ENCODE measurements around the gene OBSCN.

Gene OBSCN

GRCh38 chr1:228281631-228282328, 73.9 kb downstream of the OBSCN start:
- no peak overlapping the region for H3K9ac ChIP-seq (ENCODE audit: low read depth, low read length)
- H3K4me3 ChIP-seq (ENCODE audit: low read length) = no peak overlapping the region
- no peak overlapping the region for H3K27ac ChIP-seq (ENCODE audit: low read length)
- peaks cover 34% of the 10 kb centered on the region for H3K36me3 ChIP-seq (ENCODE audit: insufficient read depth, low read depth, low read length)
- no peaks in the 10 kb centered on the region for H3K9me3 ChIP-seq (ENCODE audit: insufficient read depth, low read depth, low read length)
- H3K27me3 ChIP-seq (ENCODE audit: insufficient read depth, low read length) = no peaks in the 10 kb centered on the region
- no peaks in the 10 kb centered on the region for H3K4me1 ChIP-seq (ENCODE audit: insufficient read depth, low read length)

DNA sequence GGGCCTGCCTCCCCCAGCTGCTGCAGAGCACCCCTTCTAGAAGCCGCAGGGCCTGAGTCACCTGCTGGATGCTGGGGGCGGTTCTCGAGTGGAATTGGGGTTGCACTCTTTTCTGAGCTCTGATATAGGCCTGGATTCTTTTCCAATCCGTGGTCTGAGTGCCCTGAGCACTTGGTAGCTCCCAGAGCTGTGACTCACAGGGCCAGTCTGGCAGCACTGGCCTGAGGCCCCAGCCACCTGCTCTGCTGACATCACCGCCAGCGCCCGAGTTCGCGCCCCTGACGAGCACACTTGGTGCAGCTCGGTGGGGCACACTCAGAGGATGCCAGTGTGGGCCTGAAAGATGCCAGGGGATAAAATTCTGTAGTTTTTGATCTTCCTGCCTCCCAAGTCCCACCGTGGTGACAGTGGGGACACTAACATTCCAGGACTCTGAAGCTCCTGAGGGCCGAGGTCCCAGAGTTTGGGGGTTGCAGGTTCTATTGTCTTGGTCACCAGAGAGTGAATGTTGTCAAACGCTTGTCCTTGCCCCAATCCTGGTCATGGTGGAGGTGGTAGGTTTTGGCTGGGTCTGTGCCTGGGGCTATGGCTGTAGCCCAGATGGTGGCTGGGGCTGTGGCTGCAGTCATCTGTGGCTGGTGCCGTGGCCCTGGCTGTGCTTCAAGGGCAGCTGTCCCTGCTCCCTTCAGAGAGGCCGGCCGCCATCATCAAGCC, 74.6 kb downstream of the OBSCN start:
- no peak overlapping the region for H3K4me3 ChIP-seq (ENCODE audit: low read length)
- no peaks in the 10 kb centered on the region for H3K9me3 ChIP-seq (ENCODE audit: insufficient read depth, low read depth, low read length)
- no peaks in the 10 kb centered on the region for H3K4me1 ChIP-seq (ENCODE audit: insufficient read depth, low read length)
- no peaks in the 10 kb centered on the region for H3K27me3 ChIP-seq (ENCODE audit: insufficient read depth, low read length)
- no peak overlapping the region for H3K9ac ChIP-seq (ENCODE audit: low read depth, low read length)
- H3K27ac ChIP-seq (ENCODE audit: low read length) = no peak overlapping the region
- peaks cover 34% of the 10 kb centered on the region for H3K36me3 ChIP-seq (ENCODE audit: insufficient read depth, low read depth, low read length)

DNA sequence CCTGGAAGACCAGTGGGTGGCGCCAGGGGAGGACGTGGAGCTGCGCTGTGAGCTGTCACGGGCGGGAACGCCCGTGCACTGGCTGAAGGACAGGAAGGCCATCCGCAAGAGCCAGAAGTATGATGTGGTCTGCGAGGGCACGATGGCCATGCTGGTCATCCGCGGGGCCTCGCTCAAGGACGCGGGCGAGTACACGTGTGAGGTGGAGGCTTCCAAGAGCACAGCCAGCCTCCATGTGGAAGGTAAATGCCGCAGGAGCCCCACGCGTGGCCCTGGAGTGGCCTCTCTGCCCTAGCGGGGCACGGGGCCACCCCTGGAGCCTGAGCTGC, 75.2 kb downstream of the OBSCN start:
- no peaks in the 10 kb centered on the region for H3K9me3 ChIP-seq (ENCODE audit: insufficient read depth, low read depth, low read length)
- no peaks in the 10 kb centered on the region for H3K4me1 ChIP-seq (ENCODE audit: insufficient read depth, low read length)
- peaks cover 34% of the 10 kb centered on the region for H3K36me3 ChIP-seq (ENCODE audit: insufficient read depth, low read depth, low read length)
- no peak overlapping the region for H3K9ac ChIP-seq (ENCODE audit: low read depth, low read length)
- no peaks in the 10 kb centered on the region for H3K27me3 ChIP-seq (ENCODE audit: insufficient read depth, low read length)
- no peak overlapping the region for H3K27ac ChIP-seq (ENCODE audit: low read length)
- H3K4me3 ChIP-seq (ENCODE audit: low read length) = no peak overlapping the region

- Histone ChIP-seq H3K9ac (ENCODE audit: low read depth, low read length) (no peak overlapping the region), H3K4me1 (ENCODE audit: insufficient read depth, low read length) (no peaks in the 10 kb centered on the region)
Observed at GRCh38 chr1:228283476-228284147, 75.8 kb downstream of the OBSCN start.

GRCh38 chr1:228284148-228284495, 76.3 kb downstream of the OBSCN start:
- Histone ChIP-seq H3K4me1 (ENCODE audit: insufficient read depth, low read length) (no peaks in the 10 kb centered on the region), H3K36me3 (ENCODE audit: insufficient read depth, low read depth, low read length) (peaks cover 34% of the 10 kb centered on the region), H3K4me3 (ENCODE audit: low read length) (no peak overlapping the region), H3K9ac (ENCODE audit: low read depth, low read length) (no peak overlapping the region), H3K27ac (ENCODE audit: low read length) (no peak overlapping the region), H3K9me3 (ENCODE audit: insufficient read depth, low read depth, low read length) (no peaks in the 10 kb centered on the region), H3K27me3 (ENCODE audit: insufficient read depth, low read length) (no peaks in the 10 kb centered on the region)

More at GRCh38 chr1:228283476-228284147, 75.8 kb downstream of the OBSCN start:
- no peak overlapping the region for H3K27ac ChIP-seq (ENCODE audit: low read length)
- H3K9me3 ChIP-seq (ENCODE audit: insufficient read depth, low read depth, low read length) = no peaks in the 10 kb centered on the region
- no peak overlapping the region for H3K4me3 ChIP-seq (ENCODE audit: low read length)
- no peaks in the 10 kb centered on the region for H3K27me3 ChIP-seq (ENCODE audit: insufficient read depth, low read length)
- peaks cover 34% of the 10 kb centered on the region for H3K36me3 ChIP-seq (ENCODE audit: insufficient read depth, low read depth, low read length)

- Histone ChIP-seq H3K4me1 (ENCODE audit: insufficient read depth, low read length) (no peaks in the 10 kb centered on the region), H3K27me3 (ENCODE audit: insufficient read depth, low read length) (no peaks in the 10 kb centered on the region), H3K27ac (ENCODE audit: low read length) (no peak overlapping the region), H3K4me3 (ENCODE audit: low read length) (no peak overlapping the region), H3K9me3 (ENCODE audit: insufficient read depth, low read depth, low read length) (no peaks in the 10 kb centered on the region), H3K9ac (ENCODE audit: low read depth, low read length) (no peak overlapping the region), H3K36me3 (ENCODE audit: insufficient read depth, low read depth, low read length) (peaks cover 34% of the 10 kb centered on the region)
Observed at GRCh38 chr1:228284521-228284920, 76.7 kb downstream of the OBSCN start.

GRCh38 chr1:228285661-228286504, 78.0 kb downstream of the OBSCN start:
- Histone ChIP-seq H3K36me3 (ENCODE audit: insufficient read depth, low read depth, low read length) (peaks cover 30% of the 10 kb centered on the region), H3K4me1 (ENCODE audit: insufficient read depth, low read length) (no peaks in the 10 kb centered on the region), H3K27me3 (ENCODE audit: insufficient read depth, low read length) (no peaks in the 10 kb centered on the region), H3K9me3 (ENCODE audit: insufficient read depth, low read depth, low read length) (no peaks in the 10 kb centered on the region), H3K4me3 (ENCODE audit: low read length) (no peak overlapping the region), H3K27ac (ENCODE audit: low read length) (no peak overlapping the region), H3K9ac (ENCODE audit: low read depth, low read length) (no peak overlapping the region)

DNA sequence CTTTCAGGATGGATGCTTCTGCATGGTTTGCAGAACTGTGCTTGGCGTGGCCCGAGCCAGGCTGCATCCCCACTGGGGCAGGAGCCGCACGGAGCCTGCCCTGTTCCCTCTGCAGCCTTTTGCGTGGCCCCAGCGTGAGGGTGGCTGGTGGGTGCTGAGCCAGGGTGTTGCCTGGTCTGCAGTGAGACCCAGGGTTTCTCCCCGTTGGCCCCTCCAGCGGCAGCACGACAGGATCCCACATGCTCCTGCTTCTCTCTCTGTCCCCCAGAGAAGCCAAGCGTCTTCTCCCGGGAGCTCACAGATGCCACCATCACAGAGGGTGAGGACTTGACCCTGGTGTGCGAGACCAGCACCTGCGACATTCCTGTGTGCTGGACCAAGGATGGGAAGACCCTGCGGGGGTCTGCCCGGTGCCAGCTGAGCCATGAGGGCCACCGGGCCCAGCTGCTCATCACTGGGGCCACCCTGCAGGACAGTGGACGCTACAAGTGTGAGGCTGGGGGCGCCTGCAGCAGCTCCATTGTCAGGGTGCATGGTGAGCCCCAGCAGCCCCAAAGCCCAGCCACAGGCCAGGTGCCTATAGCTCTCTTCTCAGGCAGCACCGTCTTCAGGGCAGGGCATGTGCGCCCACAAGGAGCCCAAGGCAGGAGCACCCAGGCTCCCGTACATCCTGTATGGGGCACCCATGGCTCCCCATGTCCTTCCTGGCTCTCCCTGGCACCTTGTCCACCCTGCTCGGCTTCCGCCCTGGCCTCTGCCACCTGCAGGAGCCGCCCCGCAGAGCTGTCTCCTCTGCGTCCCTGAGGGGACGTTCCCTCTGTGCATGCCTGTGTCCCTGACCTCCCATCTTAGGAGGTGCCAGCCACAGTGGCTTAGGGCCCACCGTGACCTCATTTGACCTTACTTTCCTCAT, 78.9 kb downstream of the OBSCN start:
- Histone ChIP-seq H3K4me1 (ENCODE audit: insufficient read depth, low read length) (no peaks in the 10 kb centered on the region), H3K27ac (ENCODE audit: low read length) (no peak overlapping the region), H3K27me3 (ENCODE audit: insufficient read depth, low read length) (no peaks in the 10 kb centered on the region), H3K36me3 (ENCODE audit: insufficient read depth, low read depth, low read length) (peaks cover 21% of the 10 kb centered on the region), H3K9me3 (ENCODE audit: insufficient read depth, low read depth, low read length) (no peaks in the 10 kb centered on the region), H3K9ac (ENCODE audit: low read depth, low read length) (no peak overlapping the region), H3K4me3 (ENCODE audit: low read length) (no peak overlapping the region)

GRCh38 chr1:228287541-228288425, 79.9 kb downstream of the OBSCN start:
- H3K27ac ChIP-seq (ENCODE audit: low read length) = no peak overlapping the region

DNA sequence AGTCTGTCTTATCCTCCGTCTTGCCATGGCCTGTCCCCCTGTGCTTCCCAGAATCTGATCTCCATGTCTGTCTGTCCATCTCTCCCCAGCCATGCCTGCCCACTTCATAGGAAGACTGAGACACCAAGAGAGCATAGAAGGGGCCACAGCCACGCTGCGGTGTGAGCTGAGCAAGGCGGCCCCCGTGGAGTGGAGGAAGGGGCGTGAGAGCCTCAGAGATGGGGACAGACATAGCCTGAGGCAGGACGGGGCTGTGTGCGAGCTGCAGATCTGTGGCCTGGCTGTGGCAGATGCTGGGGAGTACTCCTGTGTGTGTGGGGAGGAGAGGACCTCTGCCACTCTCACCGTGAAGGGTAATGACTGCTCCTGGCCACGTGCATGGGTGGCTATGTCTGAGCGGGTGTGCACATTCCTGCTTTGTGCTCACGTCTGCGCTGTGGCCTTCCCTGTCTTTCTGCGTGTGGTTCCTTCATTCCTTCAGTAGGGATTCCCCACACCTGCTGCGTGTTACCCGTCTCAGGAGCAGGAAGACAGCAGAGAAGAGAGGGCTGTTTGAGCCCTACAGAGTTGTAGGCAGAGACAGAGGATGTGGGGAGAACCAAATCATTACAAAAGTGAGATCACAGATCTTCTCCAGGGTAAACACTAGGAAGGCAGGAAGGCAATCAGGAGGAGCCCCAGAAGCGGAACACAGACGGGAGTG, 80.8 kb downstream of the OBSCN start:
- Histone ChIP-seq H3K4me1 (ENCODE audit: insufficient read depth, low read length) (no peaks in the 10 kb centered on the region), H3K27me3 (ENCODE audit: insufficient read depth, low read length) (no peaks in the 10 kb centered on the region), H3K9ac (ENCODE audit: low read depth, low read length) (no peak overlapping the region), H3K27ac (ENCODE audit: low read length) (no peak overlapping the region), H3K4me3 (ENCODE audit: low read length) (no peak overlapping the region), H3K36me3 (ENCODE audit: insufficient read depth, low read depth, low read length) (peaks cover 22% of the 10 kb centered on the region), H3K9me3 (ENCODE audit: insufficient read depth, low read depth, low read length) (no peaks in the 10 kb centered on the region)

More at GRCh38 chr1:228287541-228288425, 79.9 kb downstream of the OBSCN start:
- peaks cover 20% of the 10 kb centered on the region for H3K36me3 ChIP-seq (ENCODE audit: insufficient read depth, low read depth, low read length)
- H3K9me3 ChIP-seq (ENCODE audit: insufficient read depth, low read depth, low read length) = no peaks in the 10 kb centered on the region
- no peaks in the 10 kb centered on the region for H3K27me3 ChIP-seq (ENCODE audit: insufficient read depth, low read length)
- H3K9ac ChIP-seq (ENCODE audit: low read depth, low read length) = no peak overlapping the region
- no peak overlapping the region for H3K4me3 ChIP-seq (ENCODE audit: low read length)
- no peaks in the 10 kb centered on the region for H3K4me1 ChIP-seq (ENCODE audit: insufficient read depth, low read length)
